CD4-positive, alpha-beta T cell treated with Interleukin-1 beta for 1 hour (primary cell): ENCODE results near the gene PISD.
A peak's percentile ranks its signal among the peaks of the same experiment; 100 is the strongest.
"Not testable (repeated sequence)": the region's sequence is repeated elsewhere in the genome, so short reads cannot be mapped to it uniquely, and the experiment has no call there.

ENCODE experiments used
- DNase-seq, 2 donors: peaks; one replicate each; pipeline ENCODE4 v3.0.0-alpha.2; 2020 to 2022

PISD gene

DNA sequence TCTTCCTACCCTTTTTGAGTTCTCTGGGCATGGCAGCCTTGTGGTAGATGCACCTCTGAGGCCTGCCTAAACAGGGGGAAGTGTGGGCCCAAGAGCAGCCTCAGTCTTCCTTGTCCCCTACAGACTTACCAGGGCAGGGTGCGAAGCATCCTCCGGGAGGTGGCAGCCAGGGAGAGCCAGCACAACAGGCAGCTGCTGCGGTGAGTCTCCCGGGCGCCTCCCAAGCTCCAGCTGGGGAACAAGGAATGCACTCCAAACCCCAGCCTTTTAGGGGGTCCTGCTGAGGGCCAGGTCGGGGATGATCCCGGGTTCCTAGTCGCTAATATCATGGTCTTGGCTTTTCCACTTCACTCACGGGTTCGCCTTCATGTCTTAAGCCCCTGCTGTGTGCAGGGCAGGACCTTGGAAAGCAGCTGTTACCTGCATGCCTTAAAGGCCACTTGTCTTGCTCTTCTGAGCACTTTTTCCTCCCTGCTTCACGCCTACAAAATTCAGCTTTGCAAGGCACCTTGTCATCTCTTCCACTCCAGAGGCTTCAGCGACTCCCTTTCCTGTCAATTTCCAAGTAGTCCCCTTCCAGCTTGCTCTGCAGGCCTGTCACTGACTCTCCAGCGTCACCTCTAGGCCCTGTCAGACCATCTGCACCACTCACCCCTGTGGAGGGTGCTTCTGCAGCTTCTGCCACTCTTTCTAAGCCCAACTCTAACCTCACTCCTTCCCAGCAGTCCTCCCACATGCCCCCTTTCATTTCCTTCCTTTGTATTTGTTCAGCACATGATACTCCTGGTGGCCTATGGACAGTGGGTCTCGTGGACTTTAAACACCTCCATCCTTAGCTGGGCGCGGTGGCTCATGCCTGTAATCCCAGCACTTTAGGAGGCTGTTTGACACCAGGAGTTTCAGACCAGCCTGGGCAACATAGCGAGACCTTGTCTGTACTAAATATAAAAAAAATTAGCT, 57.0 kb downstream of the PISD start:
- no peak for DNase-seq

DNA sequence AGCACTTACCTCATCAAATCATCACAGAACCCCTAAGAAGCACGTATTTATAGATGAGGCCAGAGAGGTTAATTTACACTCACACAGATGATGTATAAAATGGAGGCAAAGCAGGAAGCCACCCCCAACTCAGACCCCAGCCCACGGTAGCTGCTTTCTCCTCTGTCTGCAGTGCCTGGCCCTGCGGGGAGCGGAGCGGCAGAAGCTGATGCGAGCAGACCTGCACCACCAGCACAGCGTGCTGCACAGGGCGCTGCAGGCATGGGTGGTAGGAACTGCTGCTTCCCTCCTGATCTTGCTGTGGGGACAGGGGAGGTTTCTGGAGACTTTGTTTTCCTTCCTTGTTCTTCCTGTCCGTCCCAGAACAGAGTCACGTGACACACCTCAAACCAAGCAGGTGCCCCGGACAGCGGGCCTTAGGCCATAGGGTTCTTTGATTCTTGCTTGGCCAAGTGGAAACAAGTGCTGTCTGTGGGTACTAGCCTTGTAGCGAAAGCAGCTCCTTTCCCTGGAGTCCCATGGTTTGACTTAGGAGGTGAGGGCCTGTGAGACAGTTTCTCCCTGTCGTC, 57.8 kb downstream of the PISD start:
- DNase-seq, result no peak

DNA sequence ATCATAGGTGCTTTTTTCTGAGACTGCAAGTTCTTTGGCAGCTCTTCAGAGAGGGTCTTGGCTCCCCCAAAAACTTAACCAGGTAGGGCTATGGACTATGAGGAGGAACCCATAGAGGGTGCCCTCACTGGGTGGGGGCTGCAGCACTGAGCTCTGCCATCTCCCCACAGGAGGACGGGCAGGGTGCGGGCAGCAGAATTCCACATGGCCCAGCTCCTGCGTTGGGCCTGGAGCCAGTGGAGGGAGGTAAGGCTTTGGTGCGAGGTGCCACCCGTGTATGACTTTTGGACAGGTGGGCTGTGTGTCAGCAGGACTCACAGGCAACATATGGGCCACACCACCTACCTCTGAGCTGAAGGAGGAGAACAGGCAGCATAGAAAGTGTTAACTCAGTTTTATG, 58.4 kb downstream of the PISD start:
- DNase-seq, result no peak

DNA sequence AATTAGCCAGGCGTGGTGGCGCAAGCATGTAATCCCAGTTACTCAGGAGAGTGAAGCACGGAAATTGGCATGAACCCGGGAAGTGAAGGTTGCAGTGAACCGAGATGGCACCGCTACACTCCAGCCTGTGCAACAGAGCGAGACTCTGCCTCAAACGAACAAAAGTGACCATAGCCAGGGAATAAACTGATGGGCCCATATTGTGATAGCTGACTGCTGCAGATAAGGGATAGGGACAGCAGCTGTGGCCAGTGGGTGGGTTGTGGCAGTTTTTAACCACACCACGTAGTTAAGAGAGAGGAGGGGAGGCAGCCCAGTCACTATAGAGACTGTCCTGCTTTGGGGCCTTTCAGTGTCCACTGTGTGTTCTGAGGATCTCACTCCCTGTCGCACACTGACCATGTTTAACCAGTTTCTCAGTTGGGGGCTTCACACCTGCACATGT, 58.9 kb downstream of the PISD start:
- DNase-seq, result no peak

DNA sequence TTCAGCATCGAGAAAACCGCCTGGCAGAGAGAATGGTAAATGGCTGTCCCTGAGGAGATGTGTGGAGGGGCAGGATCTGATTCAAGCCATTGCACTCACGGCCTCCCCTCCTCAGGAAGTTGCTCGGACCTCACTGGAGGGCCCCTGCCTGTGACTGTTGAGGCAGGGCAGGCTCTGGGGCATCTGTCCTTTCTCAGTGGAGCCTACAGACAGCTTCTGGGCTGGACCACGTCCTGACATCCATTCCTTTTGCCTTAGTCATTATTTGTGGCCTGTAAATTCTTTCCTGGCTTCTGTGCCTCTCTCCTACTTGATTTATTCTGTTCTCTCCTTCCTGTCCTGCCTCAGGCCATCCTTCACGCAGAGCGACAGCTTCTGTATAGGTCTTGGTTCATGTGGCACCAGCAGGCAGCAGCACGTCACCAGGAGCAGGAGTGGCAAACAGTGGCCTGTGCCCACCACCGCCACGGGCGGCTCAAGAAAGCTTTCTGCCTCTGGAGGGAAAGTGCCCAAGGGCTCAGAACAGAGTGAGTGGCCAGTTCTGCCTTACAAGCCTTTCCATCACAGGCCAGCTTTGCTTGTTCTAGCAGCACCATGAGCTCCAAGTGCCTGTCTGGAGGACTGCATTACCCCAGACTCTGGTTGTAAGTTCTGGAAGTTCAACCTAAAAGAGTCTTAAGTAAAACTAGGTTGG, 59.6 kb downstream of the PISD start:
- no peak for DNase-seq

DNA sequence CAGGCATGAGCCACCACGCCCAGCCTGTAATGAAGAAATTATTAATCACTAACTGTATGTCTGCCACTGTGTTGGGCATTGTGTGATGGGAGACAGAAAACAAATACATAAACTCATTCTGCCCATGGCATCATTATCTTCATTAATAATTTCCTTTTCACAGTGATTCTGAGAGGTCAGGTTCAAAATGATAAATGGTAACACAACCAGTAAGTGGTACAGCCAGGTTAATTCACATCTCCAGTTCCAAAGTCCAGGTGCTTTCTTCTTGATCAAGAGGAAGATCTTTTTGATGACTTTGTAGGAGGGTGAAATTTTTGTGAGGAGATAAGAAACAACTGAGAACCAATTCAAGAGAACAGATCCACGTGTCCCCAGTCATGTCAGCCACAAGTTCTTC, 66.7 kb downstream of the PISD start:
- DNase-seq, result no peak

DNA sequence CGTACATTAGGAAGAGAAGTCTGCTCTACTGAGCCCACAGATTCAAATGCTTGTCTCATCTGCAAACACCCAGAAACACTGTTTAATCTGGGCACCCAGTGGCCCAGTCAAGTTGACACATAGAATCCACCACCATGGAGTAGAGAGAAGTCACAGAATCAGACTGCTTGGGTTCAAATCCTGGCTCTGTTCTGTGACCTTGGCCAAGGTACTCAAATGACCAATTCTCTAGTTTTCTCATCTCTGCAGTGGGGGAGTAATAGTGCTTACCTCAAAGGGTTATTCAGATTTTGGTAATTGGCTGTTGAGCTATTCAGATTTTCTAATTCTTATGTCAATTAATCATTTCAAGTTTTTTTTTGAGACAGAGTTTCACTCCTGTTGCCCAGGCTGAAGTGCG, 71.9 kb downstream of the PISD start:
- DNase-seq, result not testable (repeated sequence)

DNA sequence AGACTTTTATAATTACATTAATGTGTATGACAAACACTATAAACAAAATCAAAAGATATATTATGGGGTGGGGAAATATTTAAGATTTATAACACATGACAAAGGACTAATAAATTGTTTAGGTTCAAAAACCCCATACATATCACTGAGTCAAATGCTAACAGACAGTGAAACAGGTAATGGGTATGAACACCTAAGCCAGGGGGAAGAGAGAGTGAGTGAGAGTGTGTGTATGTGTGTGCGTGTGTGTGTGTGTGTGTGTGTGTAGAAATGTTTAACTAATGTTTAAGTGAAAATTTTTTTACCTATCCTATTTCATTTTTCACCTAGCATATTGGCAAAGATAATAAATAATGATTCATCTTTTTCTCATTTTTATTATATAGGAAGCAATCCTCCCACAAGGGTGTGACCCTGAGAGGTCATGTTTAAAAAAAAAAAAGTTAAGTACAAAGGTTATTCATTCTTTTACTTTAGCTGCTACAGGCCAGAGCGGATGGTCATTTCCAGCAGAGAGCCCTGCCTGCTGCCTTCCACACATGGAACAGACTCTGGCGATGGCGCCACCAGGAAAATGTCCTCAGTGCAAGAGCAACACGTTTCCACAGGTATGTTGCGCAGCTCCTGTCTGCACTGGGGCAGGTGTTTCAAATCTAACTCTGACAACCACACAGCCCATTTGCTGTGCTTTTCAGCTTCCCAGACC, 72.9 kb downstream of the PISD start:
- DNase-seq, result no peak

DNA sequence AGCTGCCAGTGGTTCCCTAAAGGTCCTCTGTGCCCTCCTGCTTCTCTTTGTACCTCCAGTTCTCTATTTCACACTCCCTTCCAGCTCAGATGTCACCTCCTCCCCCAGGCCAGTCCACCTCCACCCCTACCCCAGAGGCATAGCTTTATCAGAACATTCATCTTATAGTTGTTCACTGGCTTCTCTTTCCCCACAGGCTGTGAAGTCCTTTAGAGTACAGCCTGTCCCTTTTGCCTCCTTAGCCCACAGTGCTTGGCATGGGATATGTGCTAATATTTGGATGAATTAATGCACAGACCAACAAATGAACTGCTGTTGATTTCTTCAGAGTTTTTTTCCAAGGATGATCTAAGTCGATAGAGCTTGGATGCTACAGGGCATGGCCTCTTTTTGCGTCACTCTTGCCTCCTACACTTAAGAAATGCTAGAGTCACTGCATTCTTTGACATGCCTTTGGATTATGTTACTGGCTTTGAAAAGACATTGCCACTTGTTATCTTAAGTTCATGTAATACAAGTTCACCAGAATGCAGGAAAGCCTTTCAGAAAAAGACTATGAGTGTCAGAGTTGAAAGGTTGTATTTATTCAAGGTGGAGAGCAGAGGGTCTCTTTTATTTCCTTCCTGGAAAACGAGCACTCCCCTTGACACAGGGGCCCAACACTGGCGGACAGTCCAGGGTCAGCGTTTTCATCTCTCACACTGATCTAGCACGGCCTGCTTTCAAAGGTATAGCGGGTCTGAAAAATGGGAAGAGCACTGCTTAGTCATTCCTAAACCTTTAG, 75.7 kb downstream of the PISD start:
- DNase-seq, result no peak

DNA sequence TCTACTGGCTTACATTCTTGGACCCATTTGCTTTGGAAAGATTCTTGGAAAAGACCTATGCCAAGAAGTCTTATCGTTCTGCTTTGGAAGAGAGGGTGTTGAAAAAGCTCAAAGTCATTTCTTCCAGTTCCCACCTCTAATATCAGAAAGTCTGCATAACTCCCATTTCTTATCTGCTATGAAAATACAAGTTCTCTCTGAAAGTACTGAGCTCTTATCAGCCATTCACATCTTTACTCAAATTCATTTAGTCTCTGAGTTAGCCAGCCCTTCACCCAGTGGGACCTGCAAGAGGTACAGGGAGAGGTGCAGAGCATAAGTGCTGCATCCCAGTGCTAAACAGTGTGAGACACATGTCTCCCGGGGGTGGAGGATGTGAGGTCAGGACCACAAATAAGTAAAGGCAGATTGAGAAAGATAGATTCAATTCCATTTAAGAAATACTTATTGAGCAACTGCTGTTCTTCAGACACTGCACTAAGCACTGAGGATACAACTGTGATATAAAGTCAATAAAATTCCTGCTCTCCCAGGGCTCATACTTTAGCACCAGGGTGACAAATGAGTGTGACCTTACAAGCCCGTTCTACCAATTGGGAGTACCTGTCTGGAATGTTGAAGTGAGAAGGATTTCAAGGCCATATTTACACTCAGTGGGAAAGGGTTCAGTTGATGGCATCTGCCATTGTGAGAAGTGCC, 76.7 kb downstream of the PISD start:
- DNase-seq, result no peak

DNA sequence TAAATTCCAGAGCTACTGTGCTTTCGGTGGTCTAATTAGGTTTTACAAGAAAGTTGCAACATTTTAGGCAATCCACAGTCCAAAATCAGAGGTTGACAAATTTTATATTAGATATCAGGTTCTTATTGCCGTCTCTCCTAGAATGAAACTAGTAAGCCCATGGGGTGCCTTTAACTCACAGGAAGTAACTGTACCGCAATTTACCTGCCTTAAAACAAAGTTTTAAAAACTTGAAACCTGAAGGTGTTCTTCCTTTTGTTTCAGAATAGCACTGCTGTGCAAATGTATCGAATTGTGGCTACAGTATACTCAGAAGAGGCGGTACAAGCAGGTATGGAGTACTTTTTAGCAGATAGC, 77.2 kb downstream of the PISD start:
- DNase-seq, result peak in 1 of 2 donors; percentile 22

DNA sequence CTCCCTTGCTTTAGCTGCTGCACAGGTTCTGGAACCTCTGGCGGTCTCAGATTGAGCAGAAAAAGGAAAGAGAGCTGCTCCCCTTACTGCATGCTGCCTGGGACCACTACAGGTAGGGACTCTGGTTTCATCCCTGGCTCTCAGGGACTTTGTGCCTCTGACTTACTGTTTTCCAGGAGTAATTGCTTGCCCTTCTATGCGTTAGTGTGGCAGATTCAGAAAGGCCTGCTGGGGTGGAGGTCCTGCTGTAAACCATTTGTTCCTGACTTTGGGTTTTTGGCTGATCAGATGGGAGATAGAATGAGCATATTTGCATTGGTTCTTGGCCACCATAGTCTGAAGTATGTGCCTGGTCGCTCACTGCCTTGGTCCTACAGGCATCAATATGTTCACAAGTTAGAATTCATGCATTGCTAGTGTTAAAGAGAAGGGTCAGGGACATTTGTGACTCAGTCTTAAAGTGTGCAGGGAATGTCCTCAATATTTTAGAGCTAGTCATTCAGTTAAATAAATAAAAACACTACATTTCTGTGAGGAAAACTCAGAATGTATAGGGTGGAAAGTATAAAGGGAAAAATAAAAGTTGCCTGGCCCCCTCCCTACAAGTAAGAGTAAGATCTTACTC, 78.0 kb downstream of the PISD start:
- no peak for DNase-seq

DNA sequence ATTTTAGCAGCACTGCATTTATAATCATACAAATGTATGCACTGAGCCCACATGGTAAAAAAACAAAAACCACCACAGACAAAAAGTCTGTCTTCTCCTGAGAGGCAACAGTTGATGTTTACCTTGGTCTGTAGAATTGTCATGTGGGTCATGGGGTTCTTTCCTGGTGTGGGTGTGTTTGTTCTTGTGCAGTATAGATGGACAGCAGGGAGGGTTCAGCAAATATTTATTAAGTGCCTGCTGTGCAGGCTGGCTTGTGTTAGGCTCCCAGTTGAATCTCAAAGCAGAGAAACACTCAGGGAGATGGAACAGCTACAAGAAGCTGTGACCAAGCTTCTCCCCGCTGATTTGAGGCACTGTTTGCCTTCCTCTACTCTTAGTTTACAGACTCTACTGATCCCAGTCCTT, 82.2 kb downstream of the PISD start:
- no peak for DNase-seq

DNA sequence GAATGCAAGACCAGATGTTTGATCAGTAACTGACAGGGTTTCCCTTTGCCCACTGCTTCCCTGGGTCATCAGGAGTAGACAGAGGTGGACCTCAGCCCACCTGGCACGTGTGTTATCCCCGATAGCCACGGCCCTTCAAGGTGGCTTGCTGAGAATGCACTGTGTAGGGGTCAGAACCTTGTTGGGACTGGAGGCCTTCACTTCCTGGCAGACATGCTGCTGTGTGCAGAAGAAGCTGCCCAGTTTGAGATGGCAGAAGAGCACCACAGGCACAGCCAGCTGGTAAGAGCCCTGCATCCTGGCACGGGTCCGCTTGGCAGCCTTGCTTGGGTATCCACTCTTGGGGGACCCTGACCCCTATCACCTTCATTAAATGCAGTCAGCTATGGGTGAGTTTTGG, 83.8 kb downstream of the PISD start:
- DNase-seq, result no peak

DNA sequence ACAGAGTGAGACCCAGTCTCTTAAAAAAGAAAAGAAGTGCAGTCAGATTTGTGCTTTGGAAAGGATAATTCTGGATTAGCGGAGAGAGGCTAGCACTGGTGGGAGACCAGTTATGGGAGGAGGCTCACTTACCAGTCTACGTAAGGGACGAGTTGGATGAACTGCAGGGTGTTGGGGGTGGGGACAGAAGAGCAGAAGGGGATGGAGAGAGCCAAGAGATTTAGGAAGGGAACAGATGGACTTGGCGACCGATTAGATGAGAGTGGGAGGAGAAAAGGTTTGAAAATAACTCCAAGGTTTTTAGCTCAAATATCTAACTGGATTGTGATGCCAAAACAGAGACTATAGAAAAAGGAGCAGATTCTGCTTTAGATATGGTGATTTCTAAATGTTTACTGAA, 84.3 kb downstream of the PISD start:
- DNase-seq, result no peak

DNA sequence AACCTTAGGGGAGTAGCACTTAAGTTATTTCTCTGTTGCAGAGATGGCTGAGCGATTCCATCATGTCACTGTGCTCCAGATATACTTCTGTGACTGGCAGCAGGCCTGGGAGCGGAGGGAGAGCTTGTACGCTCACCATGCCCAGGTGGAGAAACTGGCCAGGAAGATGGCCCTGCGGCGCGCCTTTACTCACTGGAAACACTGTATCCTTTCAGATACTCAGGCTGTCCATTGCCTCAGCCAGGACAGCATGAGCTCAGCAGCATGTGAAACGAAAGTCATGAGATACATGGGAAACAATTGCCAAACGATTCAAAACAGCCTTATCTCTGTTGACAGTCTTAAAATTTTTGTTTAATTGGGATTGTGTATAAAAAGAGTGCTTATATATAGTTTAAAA, 86.8 kb downstream of the PISD start:
- DNase-seq, result no peak

DNA sequence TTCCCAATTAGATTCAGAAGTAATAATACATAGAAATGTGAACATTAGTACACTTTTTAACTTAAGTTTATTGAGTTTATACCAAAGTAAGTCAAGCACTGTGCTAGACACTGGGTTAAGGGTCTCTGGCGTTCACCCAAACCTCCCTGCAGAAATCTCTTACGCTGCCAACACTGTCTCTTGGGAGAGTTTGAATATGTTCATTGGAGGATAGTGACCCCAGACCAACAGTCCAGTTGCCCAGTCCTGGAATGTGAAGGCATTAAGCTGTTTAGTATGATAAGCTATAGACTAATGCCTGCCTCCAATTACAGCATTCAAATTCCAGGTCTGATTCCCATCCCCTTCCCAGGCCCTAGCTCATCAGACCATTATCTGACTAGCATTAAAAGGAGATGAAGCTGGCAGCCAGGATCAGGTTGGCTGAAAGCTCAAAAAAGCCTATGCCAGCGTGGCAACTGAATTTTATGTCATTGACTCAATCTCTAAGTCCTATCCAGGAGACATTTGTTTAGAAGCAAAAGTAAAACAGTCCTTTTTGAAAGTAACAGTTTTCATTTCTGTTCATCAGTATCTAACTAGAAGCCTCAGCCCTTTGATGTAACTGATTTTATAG, 87.9 kb downstream of the PISD start:
- DNase-seq, result no peak

DNA sequence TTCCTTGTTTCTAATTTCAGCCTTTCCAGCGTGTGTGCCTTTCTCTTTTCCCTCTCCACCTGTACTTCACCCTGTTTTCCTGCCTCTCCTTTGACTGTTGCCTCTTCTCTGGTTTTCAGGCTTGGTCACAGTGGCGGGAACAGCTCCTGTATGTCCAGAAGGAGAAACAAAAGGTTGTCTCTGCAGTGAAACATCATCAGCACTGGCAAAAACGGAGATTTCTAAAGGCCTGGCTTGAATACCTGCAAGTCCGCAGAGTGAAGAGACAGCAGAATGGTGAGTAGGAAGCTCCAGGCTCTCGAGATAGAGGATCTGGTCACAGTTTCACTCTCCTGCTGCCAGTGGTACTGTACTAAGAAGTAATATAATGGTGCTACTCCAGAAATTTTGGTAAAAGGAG, 89.1 kb downstream of the PISD start:
- DNase-seq, result no peak

DNA sequence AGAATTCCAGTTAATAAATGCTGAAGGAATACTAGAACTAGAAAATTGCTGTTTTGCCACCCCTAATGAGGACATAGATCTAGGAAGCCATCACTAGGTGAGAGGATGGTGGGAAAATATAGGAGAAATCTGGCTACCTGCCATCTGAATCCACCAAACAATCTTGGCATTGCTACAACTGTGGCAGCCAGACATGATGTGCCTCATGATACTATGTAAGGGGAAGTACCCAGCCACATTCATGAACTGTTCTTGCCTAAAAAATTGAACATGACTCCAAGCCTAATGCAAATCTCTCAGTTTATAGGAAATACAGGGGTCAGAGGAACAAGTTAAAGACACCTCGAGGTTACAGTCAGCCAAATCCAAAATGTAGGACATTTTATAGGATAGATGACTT, 92.9 kb downstream of the PISD start:
- DNase-seq, result no peak
